NCI-H1105 (cell line): ENCODE results near the gene ISCA2.

Experiments used
- DNase-seq: peaks from one replicate; lab custom pipeline; 2025; lab: John Stamatoyannopoulos, UW

The ISCA2 gene

GRCh38 chr14:74483321-74483720 lies 10.2 kb upstream of the ISCA2 start:
- DNase-seq = no peak

DNA sequence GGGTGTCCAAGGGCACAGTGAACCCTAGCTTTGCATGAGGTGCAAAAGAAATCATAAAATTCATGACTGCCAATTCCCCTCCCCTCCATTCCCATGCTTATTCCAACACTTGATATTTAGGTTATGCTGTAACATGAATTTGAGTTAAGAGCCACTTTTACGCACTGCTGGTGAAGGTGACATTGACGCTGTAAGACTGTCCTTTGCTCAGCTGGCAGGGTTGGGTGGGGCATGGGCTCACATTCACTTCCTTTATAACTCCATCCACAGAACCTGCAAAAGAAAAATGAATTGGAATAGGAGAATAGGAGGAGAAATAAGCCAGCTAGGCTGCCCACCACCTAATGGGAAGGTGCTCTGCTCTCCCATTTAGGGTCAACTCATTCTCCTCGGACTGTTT lies 7.4 kb upstream of the ISCA2 start:
- no peak for DNase-seq

GRCh38 chr14:74488786-74489397 lies 4.7 kb upstream of the ISCA2 start:
- no peak for DNase-seq

- no peak for DNase-seq
Observed at GRCh38 chr14:74490486-74490885, 3.1 kb upstream of the ISCA2 start.

GRCh38 chr14:74491956-74492775 lies 1.4 kb upstream of the ISCA2 start:
- no peak for DNase-seq

DNA sequence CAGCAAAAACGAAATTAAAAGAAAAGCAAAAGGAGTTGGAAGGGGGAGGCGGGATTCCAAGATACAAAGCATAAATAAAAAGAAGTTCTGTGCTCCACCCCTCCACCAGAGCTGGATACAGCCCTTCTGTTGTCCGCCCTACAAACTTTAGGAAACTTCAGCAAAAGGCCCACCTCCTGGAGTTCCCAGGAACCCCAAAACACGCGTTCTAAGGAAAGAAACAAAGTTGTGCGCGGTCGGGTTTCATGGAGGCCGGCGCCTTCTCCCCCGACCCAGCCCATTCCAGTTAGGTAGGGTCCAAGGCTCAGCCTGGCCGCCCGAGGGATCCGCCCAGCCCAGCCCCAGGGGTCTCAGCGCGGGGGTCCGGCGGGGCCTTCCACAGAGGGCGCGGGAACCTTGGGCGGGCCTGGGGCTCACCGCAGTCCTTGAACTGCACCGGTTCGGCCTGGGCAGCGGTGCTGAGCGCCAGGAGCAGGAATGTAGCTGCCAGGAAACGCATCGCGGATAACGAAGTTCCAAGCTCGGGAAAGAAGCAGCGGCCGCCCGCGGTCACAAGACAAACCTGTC lies 706 bp upstream of the ISCA2 start, which contains the start of gene NPC2:
NPC2 (minus strand) TSS at position 530 of the 567 bp plus-strand sequence; CDS start at position 499, 31 bp downstream.
- no peak for DNase-seq

DNA sequence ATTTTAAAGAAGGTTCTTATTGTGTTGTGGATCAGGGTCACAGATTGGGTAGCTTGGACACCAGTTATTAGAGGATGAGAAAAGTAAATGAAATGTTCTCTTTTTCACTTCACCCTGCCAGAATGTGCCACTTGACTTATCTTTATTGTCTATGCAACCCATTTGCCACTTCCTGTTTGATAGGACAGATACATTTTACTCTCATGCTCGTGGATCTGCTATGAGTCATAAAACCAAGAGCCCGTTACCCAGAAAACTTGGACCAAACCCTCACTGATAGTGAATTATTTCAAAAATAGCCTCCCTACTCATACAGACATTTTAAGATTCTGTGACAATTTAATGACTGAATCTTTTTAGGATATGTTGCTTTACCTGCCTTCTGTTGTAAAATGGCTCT lies 1.8 kb downstream of the ISCA2 start:
- DNase-seq = no peak

DNA sequence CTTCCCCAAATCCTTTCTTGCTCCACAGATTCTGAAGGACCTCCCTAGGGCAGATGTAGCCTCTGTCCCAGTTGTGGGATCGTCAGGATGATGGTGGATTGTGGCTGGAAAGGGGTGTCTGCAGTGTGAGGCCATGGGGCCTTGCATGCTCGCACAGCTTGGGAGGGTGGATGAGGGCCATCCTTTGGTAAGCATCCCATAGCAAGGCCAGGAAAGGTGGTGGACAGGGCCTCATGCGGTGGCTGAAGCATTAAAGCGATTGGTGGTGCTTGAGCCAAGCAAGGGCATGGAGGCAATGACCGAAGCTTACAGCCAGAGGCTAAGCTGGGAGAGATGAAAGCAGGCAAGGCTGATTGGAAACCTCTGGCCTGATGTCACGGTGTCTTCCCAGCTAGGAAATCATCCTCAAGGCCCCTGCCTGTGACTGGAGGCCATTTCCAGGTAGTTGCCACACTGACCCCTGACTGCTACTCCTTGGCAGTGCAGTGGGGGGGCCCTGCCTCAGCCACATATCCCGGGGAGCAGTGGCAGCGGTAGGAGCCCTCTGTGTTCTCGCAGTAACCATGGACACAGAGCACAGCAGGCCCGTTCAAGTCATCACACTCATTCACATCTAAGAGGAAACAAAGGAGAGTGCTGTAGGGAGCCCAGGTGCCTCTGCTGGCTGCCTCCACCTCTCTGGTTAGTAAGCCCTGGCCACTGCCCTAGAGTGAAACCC lies 7.0 kb downstream of the ISCA2 start:
- DNase-seq = no peak

DNA sequence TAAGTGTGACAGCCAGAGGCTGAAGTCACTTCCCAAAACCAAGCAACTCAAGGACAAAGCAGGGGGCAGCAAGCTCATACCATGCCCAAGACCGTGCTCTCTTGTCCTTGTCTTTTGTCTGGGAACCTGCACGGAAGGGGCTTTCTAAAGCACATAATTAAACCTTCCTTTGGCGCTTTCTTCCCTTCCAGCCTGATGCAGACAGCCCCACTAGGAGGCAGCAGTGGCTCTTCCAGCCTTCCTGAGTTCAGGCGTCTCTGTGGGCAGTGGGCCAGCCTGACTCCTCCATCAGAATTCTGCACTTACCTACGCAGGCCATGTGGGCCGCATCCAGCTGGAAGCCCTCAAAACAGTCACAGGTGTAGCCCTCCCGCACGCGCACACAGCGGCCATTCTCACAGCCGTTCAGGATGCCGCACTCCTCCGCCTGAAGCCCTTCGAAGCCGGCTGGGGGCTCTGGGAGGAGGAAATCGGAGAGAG lies 7.6 kb downstream of the ISCA2 start:
- peak; percentile 91 for DNase-seq

DNA sequence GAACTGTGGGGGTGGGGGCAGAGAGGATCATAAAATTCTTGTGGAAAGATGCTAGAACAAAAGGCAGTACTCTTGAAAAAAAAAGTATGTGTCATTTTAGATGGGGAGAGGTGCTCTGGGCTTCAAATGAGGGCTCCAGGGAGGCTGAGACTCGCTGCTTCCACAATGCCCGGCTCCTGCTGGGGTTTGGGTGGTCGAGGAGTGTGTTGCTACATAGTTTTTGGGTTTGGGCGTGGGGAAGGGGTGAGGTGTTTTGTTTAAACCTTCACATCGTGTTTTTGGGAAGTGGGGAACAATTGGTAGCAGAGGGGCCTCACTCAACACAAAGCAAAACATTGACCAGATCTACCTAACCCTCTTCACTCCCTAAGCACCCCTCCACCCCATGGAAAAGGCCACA lies 8.1 kb downstream of the ISCA2 start:
- DNase-seq = no peak

GRCh38 chr14:74502236-74503019 lies 8.9 kb downstream of the ISCA2 start:
- no peak for DNase-seq

DNA sequence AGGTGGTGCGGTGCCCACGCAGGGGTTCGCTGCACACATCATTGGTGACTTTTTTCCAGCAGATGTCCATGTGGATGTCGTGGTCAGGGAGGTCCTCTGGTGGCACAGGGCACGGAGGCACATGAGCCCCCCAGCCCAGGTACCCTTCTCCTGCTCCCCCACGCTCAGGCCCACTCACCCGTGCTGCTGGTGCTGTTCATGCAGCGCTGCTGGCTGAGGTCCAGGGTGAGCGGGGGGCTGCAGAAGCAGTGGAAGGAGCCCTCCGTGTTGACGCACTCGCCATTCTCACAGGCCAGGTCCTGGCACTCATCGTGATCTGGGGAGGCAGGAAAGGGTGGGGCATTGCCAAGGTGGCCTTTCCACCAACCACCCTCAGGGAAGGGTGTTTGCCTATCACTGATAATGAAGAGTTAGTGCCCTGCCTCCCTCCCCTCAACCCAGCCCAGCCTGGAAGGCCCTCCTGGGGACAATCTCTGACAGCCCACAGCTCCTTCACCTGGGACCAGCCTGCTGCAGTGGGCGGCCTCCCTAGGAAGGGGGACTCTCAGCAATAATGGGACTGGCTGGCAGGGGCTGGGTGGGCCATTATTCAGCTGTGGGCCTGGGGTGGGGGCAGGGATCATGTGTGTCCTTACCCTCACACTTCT lies 9.8 kb downstream of the ISCA2 start:
- DNase-seq = no peak

DNA sequence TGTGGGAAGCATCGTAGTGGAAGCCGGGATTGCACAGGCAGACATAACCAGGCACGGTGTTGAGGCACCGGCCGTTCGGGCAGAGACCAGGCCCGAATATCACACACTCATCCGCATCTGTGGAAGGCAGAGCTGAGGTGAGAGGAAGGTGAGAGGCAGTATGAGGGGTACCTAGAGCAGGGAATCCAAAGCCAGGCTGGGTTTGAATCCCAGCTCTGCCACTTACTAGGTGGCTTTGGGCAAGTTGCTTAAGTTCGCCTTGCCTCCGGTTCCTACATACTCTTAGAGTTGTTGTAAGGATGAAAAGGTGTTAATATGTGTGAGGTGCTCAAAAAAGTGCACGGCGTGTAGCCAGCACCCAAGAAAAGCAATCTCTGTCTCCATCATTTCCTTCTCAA lies 10.4 kb downstream of the ISCA2 start:
- DNase-seq = no peak

DNA sequence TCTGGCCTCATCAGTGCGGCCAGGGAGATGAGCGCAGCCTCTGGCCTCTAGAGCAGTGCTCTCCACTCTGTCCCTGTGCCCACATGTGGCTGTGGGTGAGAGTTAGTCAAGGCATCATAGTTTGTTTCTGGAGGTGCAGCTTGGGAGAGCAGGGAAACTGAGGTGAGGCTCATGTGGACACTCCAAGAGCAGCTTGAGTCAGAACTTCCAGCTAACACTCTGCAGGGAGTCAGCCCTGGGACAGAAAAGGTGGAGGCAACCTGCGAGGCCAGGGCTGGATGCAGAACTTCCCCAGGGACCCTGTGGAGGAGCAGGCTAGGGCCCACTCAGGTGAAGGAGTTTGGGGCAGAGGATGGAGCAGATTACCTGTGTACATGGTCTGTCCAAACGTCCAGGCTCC lies 10.8 kb downstream of the ISCA2 start:
- no peak for DNase-seq

GRCh38 chr14:74504874-74505720 lies 11.5 kb downstream of the ISCA2 start:
- no peak for DNase-seq

- DNase-seq = no peak
Observed at GRCh38 chr14:74505831-74506230, 12.3 kb downstream of the ISCA2 start.

DNA sequence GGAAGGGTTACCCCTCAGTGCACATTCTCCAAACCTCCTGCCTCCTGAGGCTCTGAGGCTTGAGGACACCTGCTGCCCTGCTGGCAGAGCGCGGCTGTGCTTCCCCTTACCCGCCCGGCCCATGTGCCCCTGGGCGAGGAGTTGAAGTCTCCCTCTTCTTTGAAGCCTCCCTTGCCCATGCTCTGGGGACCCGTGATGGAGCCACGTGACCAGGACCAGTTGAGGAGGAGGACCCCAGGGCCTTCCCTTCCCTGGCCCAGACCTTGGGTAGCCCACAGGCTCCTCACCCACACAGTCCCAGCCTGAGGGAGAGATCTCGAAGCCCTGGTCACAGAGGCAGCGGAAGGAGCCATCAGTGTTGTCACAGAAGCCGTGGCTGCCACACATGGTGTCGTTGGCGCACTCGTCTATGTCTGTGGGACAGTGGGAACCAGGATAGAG lies 12.9 kb downstream of the ISCA2 start:
- DNase-seq = no peak

DNA sequence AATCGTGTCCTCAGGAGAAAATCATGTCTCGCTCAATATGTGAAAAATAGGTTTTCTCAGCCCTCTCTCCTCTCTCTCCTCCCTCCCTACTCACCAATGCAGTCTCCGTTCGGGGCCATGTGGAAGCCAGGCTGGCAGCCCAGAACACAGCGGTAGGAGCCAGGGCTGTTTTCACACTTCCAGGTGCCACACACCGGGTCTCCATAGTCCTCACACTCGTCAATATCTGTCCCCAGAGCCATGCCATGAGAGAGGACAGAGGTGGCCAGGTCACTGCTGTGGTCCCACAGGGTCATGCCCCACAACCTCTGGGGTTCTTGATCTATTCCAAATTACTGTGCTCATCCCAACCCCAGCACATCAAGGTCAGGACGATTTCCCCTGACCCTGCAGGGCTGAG lies 13.5 kb downstream of the ISCA2 start:
- no peak for DNase-seq

DNA sequence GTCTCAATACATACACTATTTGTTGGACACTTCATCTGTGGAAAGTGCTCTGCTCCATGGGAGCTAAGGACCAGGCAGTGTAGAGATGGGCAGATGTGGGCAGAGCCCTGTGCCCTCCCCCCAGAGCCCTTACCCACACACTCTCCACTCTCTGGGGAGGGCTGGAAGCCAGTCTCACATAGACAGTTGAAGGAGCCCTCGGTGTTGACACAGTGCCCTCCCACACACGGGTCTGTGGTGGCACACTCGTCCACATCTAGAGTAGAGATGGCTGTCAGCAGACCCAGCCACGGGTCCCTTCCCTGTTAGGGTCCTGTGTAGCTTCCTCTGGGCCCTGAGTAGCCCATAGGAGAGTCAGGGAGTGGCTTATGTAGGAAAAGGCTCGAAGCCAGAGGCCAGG lies 14.3 kb downstream of the ISCA2 start:
- no peak for DNase-seq

DNA sequence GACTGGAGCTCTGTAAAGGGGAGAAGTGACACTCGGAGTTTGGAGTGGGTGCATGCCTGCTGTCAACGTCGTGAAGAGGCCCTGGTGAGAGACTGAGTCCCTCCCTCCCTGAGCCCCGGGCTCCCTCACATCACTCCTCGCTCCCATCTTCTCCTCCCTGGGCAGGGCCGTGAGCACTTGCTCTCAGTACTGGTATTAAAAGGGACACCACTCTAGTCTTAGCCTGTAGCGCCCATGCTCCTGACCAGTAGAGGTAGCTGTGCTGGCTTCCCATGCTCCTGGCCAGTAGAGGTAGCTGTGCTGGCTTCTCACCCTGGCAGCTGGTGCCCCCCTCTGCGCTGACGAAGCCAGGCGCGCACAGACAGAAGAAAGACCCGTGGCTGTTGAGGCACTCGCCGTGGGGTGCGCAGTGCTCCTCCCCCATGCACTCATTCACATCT lies 14.7 kb downstream of the ISCA2 start:
- DNase-seq = no peak
